Stimulated activated CD8-positive, alpha-beta memory T cell treated with anti-CD3 and anti-CD28 coated beads, Interleukin-15, amount 100 ng/mL, for 24 hours (primary cell): ENCODE measurements around the gene TMEM86A.

Experiments
- DNase-seq: peaks from one replicate; pipeline ENCODE4 v3.0.0-alpha.2; 2020; ENCODE audit warnings: low read depth

Gene TMEM86A

DNA sequence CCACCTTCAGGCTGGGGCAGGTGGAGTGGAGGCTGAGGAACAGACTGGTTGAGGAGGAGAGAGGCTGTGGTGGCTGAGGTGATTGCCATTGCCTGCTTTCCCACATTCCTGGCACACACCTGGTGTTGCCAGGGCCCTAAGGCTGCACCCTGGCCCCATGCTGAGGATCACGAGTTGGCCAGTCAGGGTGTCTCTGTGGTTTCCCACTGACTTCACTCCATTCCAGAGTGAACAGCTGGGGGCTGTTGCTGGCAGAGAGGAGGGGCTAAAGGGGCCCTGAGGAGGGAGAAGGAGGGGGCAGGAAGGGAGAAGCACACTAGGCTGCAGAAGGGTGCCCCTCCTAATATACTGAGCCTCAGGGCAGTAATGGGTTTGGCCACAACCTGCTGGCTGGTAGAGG lies 1.8 kb downstream of the TMEM86A start:
- DNase-seq = no peak

DNA sequence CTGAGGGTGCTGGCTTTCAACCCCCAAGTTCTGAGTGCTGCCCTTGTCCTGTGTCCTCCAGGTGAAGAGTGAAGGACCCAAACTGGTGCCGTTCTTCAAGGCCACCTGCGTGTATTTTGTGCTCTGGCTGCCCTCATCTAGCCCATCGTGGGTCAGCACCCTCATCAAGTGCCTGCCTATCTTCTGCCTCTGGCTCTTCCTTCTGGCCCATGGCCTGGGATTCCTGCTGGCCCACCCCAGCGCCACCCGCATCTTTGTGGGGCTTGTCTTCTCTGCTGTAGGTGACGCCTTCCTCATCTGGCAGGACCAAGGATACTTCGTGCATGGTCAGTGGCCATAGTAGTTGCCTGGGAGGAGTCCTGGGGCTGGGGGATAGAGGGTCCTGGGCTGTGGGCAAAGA lies 2.3 kb downstream of the TMEM86A start:
- no peak for DNase-seq

GRCh38 chr11:18701614-18702216 lies 3.1 kb downstream of the TMEM86A start:
- DNase-seq = no peak

GRCh38 chr11:18703001-18703763 lies 4.6 kb downstream of the TMEM86A start:
- no peak for DNase-seq

DNA sequence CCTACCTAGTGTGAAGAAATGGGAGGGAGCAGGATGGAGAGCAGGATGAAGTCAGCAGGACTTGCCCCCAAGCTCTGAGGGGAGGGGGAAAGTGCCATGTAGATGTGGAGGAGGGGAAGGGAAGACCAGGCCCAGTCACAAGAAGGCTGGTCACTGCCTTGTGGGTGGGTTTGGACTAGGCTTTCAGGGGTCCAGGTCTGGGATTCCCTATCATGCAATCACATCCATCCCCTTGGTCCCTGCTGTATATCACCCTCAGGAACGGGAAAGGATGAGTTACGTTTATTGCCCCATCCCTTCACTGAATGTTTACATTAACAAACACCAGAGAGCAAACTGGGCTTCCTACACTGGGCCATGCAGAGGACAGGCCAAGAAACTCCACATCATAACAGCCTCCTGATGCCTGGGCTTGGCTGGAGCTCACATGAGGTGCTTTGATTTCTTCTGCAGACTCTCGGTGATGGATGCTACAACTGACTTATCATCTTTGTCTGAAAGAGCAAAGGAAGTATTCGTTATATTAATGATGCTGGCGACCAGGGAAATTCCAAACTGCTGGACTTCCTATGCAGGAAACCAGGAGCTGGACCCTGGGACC lies 5.6 kb downstream of the TMEM86A start:
- DNase-seq = no peak

DNA sequence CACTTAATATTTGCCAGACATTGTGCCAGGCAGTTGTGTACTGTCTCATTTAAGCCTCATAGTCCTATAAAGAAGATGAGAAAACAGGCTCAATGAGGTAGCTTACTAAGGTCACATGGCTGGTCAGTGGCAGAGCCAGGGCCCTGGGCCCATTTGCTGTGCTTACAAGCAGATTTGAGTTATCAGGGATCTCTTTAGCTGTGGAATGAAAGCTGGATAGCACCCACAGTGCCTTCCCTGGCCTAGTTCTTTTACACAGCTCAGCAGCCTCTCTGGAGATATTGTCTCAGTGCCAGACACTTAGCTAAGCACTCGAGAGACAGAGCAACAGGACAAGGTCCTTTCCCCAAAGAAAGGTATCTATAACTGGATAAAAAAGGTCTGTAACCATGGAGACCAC lies 6.1 kb downstream of the TMEM86A start:
- DNase-seq = no peak

DNA sequence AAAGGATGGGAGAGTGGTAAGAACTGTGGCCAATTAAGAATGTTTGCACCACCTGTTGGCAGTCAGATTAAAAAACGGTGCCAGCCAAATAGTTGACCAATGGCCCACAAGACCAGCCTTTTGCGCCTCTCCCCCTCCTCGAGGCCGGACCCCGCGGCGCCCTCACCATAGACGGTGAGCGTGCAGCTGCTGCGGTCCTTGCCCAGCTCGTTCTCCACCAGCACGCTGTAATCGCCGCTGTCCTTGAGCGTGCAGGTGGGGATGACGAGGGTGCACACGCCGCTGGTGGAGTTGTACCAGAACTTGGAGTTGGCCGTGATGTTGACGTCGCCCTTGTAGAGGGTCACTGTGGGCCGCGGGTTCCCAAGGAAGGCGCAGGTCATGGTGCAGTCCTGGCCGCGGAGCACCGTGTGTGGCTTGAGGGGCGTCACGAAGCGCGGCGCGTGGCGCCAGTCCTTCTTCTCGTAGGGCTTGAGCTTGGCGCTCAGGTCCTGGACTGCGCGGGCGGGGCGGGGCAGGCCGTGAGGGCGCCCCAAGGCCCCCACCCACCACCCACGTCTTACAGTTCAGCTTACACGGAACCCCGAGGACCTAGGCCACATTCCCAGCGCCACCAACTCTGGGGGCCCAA lies 7.2 kb downstream of the TMEM86A start:
- no peak for DNase-seq

DNA sequence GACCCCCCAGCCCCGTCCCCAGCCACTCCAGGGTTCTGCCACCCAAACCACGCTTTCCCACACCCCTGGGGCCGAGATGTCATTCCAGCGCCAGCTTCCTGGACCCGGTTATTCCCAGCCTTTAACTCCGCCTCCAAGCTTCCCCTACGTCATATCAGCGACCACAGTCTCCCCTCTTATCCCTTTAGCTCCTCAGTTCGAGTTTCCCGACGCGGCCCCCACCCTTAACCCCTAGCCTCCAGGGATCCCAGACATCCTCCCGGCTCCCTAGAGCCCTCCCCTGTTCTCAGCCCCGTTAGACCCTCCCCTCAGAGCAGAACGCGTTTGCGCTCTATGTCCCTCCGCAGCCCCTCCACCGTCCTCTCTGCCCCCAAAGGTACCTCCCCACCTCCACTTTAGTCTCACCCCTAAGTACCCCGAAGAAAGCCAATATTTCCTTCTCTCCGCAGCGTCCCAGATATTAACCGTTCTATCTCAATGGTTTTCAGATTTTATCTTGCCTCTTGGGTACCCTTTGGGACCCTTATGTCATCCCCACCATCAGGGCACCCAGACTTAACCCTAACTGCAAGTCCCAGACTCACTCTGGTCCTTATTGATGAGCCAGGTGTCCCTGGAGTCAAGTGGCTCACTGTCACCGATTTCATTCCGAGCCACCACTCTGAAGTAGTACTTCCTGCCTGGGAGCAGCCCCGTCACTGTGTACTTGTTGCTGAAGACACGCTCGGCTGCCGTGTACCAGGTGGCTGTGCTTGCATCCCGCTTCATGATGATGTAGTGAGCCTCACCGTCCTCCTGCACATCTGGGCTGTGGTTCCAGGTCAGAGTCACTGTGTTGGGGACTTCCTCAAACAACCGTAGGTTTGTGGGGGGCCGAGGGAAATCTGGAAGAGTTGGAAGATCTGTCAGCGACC lies 8.0 kb downstream of the TMEM86A start:
- no peak for DNase-seq

GRCh38 chr11:18707811-18708340 lies 9.3 kb downstream of the TMEM86A start:
- DNase-seq = no peak

- no peak for DNase-seq
These were observed 10.8 kb downstream of the TMEM86A start for GRCh38 chr11:18709414-18709813.

DNA sequence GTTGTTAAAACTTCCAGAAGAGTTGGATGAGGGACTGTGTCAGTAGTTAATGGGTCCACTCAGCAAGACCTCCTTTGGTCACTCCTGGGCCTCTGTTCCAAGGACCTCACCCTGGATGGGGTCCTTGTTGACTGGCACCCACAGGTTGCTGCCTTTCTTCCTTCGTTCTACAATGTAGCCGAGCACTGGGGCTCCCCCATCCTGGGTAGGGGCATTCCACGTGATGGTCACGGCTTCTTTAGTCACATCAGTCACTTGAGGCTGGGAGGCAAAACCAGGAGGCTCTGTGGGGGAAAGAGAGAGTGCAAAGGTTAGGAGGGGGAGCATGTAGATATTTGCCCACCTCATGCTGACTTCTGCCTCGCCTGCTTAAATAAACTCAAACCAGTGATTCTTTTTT lies 12.0 kb downstream of the TMEM86A start:
- DNase-seq = no peak

DNA sequence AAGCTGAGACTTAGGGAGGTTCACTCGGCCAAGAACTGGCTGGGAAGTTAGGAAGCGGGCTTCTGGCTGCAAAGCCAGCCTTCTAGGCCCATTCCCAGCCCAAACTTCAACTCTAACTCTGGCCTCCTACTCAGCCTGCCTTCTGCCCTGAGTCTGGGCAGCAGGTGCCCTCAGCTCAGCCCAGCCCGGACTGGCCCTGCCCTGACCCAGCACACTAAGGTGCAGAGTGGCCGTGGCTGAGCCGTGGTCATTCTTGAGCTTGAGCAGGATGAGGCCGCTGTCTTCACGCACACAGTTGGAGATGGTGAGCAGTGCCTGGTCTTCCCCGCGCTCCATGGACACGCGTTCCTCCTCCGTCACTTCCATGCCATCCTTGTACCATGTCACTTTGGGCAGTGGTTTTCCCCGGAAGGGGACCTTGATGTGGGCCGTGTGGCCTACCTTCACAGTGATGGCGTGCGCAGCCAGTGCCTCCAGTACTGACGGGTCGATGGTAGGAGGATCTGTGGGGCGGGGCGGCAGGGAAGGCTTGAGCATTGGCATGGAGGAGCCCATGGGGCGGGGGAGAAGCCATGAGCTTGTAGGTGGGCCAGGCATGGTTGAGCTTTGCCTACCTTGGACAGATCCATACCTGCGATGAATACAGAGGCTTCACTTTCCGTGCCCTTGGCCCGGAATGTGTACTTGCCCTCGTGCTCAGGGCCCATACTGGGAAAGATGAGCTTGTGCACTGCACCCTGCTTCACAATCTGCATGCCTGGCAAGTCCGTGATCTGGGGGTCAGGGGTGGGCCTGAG lies 15.3 kb downstream of the TMEM86A start:
- no peak for DNase-seq

GRCh38 chr11:18714443-18714780 lies 15.8 kb downstream of the TMEM86A start:
- no peak for DNase-seq

DNA sequence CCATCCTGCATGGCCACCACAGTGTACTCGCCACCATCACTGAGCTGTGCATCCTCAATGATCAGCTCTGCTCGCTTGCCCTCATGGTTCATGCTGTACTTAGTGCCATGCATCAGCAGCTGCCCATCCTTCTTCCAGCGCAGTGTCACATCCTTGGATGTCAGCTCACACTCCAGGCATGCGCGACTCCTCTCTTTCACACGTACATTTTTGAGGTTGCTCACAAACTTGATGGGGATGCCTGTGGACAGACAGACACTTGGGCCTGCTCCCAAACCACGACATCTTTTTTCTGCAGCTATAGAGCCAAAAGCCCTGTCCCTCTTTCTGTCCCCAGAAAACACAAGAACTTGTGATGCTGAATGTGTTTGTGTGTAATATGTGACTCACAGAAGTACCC lies 16.9 kb downstream of the TMEM86A start:
- no peak for DNase-seq

- DNase-seq = no peak
These were observed 21.7 kb downstream of the TMEM86A start for GRCh38 chr11:18720091-18720807.

DNA sequence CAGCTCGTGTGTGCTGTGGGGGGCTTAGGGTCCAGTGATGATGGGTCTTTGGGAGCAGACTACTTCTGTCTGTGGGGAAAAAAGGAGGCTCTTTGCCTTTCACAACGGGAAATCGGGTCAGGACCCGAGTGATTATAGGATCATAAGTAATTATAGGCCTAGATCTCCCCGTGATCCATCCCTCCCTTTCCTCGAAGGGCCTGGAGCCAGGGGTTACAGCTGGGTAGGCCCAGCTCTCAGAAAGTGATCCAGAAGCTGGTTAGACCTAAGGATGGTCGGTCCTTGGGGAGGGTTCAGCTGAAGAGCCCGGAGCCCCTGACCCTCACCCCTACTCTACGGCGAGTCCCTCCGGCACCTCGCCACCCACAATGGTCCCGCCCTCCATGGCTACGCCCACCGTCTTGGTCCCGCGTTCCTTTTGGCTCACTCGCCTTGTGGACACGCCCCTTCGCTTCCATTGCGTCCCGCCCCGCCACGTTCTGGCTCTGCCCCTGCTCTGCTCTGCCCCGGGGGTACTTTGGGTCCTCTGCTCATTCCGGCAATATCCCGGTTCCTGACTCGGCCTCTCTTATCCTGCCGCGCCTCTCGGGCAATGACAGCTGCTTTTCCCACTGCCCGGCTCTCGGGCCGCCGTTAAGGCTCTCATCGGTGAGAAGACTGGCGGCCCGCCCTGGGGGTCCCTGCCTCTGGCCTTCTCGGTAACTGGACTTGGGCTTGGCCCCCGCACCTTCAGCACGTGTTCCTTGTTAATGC lies 22.4 kb downstream of the TMEM86A start:
- peak; percentile 52 for DNase-seq

DNA sequence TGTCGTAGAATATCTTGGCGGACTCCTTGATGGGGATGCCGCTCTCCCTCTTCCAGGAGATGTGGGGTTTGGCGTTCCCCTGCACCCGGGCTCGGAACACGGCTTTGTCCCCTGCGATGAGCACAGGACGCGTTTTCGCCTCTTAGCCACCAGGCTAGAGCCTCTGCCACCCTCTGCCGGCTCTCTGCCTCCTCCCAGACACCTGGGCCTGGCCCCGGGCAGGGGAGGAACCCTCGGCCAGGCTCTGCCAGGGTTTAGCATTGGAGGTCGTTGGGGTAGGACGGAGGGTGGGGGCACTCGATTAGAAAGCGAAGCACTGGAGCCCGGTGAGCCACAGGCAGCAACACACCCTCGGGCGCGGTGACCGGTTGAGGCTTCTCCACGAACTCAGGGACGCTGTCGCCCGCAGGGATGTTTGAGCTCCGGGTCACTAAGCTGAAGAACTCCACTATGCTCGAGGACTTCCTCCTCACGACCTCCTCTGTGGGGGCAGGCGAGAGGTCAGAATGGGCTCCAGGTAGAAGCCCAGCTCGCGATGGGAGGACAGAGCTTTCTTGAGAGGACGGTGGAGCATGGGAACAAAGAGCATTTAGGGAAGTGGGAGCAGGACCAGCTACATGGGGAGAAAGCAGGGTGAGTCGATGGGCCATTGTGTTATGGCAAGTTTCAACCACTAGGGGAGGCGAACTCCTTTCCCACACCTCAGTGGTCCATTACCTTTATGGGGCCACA lies 23.1 kb downstream of the TMEM86A start:
- no peak for DNase-seq

DNA sequence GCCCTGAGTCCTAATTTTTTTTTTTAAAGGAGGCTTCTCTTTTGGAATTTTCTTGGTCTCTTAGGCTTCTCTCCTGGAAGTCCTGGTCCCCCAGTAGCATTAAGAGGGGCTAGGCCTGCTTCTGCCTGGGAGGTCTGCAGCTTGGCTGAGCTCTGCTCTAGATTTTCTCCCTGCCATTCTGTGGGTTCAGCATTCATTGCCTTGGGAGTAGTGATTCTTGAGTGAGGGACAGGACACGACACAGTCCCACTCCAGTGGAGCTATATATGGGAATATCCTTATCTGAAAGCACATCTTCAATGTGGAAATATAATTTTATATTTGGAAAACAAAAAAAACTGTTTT lies 23.7 kb downstream of the TMEM86A start:
- no peak for DNase-seq

DNA sequence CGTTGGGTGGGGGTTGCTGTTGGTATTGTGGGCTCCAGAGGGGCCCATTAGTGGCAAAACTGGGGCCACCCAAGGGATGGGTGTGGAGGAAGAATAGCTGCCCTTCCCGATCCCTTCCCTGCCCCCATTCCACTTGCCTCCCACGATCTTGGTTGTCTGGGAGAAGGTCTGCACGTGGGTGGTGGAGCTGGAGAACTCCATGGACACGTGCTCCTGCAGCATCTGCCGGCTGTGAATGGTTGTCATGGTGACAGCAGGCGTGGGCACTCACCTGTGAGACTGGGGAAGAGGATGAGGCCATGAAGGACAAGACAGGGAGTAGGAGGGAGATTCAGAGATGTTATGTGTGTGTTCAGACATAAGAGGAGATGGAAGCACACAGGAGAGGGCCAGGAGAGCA lies 25.4 kb downstream of the TMEM86A start:
- no peak for DNase-seq
